ENCODE data around the gene POLR1A.
"Not testable (repeated sequence)": the region's sequence is repeated elsewhere in the genome, so short reads cannot be mapped to it uniquely, and the experiment has no call there.

POLR1A gene

DNA sequence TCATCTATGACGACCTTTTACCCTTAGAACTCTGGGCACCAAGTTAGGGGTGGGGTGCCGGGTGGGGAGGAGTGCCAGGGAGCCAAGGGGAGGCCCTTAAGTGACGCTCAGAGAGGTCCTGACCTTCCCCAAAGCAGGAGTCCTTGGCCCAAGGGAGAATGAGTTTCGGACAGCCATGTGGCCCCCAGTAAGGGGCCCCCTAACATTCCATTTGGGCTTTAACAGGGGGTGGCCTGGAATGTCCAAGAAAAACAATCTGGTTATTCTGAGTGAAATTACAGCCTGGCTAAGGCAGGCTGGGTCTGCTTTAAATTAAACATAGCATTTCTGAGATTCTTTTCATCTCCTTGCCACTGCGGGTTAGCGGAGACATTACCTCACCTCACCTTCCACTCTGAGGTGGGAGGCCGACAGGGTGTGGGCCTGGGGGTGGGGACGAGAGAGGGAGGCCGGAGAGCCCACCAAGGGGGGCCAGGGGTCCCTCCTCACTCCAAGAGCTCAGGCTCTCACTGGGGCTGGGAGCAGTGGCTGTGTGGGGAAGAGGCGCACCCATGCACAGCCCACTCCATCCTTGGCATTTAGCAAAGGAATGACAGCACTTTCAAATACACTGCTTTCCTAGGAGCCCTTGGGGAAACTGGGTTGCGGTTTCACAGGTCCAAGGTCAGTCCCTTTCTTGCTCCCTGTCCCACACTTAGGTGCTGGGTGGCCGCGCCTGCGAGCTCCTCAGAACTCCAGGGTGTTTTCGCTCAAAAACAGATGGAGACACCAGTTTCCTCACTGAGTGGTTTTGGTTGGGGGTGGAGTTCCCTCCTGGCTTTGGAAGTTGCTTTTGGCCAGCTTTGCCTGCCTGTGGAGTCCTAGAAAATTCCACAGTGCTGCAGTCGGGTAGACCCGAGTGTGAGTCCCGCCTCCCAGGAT is 107.4 kb downstream of the POLR1A start:
- no peak for DNase-seq (ENCODE audit: low read depth in 2 of 2)

DNA sequence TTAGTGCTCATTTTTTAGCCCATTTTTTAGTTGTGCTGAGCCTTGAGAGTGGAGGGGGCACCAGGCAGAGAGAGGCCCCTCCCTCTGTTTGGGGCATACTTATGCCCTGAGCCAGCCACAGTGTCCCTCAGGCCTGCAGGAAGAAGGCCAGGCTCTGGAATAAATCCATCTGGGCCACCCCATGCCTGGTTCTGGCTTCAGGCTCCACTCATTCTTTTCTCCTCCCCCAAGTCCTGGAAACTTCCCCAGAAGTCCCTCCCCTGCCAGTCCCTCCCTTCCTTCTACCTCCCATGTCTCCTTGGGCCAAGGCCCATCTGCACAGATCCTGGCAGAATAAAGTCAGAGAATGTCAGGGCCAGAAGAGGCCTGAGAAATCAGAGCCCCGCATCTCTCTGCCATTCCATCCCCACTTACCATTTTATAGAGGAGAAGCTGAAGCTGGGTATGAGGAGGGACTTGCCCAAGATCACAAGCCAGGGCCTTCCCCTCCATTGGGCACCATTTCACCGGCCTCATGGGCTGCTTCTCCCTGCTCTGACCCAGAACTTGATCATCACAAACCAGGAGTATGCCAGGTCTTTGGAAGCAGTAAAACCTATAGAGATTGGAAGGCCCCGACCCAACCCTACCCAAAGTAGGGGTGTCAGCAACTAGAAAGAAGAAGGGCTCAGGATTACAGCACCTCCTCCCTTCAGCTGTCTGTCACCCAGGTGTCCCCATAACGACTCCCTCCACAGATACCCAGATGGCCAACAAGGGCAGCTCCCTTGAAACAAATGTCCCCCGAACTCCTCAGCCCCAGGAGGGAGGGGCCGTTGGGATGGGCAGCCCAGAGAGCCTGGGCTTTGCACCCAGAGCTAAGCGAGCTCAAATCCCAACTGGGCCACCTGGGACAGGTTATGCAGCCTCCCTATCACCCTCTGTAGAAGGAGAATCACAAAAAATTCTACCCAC is 108.4 kb downstream of the POLR1A start:
- no peak for DNase-seq (ENCODE audit: low read depth in 2 of 2)

DNA sequence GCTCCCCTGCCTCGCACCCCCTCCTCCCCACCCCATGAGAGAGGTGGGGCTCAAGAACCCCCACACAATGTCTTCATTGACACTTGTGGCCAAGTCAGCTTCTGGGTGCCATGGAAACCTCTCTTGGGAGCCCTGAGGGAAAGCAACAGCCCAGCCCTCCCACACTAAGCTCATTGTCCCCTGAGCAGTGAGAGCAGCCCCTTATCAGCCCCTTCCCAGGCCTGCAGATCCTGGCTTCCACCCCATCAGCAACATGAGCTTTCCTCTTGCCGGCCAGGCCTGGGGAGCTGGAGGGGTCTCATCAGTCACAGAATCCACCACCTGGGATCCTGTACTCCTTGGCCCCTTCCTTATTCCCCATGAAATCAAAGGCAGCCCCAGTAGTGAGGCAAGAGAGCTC is 109.1 kb downstream of the POLR1A start:
- no peak for DNase-seq (ENCODE audit: low read depth in 2 of 2)

DNA sequence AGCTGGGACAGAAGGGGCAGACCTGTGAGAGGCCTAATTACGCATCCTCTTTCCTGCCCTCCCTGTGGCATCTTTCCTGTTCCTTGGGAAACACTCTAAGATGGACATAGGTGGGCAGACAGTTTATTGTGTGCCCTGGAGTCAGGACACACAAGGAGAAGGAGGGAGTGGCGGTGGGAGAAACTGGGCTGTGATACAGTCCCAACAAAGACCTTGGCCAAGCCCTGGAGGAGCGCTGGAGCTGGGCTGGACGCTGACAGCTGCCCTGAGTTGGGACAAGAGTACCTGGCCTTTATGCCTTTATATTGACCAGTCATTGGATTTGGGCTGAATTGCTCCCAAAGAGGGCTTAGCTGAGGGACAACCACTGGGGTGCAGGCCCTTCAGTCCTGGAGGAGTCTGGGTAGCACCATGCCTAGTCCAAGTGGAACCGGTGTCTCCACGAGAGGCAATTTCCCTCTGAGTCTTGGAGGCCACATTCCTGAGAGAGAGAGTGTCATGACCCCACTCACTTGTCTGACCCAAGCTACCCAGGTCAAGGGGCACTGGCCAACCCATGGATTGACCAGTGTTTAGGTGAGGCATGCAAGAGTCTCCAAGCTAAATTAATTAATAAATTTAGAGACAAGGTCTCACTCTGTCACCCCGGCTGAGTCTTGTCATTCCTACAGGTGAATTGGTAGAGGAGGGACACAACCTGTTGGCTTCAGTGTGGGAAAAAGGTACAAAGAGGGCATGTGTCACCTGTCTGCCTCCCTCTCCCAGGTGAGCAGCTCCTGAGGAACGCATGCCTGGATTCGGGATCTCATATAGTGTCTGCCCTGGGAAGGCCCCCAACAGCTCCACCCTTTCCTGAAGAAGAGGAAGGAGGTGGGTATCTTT is 109.8 kb downstream of the POLR1A start:
- DNase-seq (ENCODE audit: low read depth in 2 of 2), result no peak

DNA sequence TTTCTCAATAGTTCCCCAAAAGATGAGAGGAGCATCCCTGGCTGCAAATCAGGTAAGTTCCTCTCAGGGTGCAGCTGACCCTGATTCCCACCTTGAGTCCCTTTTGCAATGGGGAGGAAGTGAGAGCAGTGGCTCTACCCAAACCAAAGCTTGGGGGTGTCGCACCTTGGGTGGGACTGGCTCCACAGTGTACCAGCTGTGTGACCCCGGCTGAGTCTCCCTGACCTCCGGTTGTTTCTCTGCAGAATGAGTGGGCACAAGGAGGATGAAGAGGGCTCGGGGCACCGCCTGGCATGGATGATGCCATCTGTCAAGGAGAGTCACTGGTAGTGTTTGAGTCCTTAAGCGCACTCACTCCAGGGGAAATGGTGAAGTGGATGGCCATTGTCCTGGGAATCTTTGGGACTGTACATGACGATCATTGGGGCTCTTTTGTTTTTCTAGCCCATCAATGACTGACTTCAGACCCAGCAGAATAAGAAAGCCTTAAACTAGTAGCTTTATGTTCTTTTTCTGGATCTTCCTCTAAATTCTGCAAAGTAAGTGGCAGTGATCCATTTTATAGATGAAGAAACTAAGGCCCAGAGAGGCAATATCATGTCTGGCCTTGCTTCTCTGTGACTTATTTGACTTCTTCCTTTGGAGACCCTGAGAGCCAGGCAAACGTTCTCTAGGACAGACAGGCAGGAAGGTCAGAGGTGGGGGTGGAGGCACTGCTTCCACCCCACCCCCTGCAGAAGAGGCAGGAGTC is 110.6 kb downstream of the POLR1A start:
- DNase-seq (ENCODE audit: low read depth in 2 of 2), result no peak

DNA sequence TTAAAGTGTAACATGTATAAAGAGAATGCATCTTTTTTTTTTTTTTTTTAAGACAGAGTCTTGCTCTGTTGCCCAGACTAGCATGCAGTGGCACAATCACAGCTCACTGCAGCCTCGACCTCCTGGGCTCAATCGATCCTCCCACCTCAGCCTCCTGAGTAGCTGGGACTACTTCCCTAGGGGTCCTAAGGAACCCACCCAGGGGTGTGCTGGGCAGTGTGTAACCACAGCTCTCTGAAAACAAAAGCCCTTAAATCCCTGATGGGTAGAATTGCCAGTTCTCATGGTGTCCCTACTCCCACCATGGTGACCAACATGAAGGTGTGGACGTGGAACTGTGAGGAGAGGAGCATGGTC is 111.3 kb downstream of the POLR1A start:
- DNase-seq (ENCODE audit: low read depth in 2 of 2), result no peak

DNA sequence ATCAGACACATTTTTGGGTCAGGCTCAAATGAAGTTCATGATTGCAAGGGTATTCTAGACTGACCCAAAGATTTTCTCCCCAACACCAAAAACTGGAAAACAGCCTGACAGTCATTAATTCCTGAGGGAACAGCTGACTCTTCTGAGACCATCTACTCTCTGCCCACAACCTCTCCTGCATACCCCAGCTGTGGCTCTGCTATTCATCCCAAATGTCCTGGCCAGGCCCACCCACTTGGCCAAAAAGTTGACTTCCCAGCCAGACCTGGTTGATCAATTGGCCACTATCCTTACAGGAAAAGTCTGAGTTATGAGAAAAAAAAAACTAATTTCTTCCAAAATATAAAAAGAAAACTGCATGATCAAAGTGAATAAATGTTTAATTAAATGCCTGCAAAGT is 113.1 kb downstream of the POLR1A start:
- no peak for DNase-seq (ENCODE audit: low read depth in 2 of 2)

DNA sequence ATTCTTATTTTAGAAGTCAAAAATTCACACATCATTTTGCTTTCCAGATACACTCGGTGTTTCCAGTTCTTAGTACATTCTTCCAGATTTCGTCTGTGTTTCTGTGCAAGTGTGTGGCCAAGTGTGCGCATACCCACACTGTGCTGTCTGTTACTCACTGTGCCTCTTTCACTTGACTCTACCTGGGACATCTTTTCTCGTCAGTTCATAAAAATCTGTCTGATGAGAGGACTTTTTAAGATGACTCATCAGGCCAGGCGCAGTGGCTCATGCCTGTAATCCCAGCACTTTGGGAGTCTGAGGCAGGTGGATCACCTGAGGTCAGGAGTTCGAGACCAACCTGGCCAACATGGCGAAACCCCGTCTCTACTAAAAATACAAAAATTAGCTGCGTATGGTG is 113.6 kb downstream of the POLR1A start:
- not testable (repeated sequence) for DNase-seq (ENCODE audit: low read depth in 2 of 2)

DNA sequence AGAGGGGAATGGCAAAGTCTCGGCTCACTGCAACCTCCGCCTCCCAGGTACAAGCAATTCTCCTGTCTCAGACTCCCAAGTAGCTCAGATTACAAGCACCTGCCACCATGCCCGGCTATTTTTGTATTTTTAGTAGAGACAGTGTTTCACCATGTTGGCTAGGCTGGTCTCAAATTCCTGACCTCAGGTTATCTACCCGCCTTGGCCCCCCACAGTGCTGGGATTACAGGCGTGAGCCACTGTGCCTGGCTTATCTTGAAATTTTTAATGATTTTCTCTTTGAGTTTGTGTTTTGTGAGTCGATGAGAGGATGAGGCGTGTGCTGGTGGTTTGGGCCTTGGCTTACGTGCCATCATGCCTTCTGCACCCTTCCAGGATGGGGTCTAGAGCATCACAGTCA is 115.6 kb downstream of the POLR1A start:
- no peak for DNase-seq (ENCODE audit: low read depth in 2 of 2)

DNA sequence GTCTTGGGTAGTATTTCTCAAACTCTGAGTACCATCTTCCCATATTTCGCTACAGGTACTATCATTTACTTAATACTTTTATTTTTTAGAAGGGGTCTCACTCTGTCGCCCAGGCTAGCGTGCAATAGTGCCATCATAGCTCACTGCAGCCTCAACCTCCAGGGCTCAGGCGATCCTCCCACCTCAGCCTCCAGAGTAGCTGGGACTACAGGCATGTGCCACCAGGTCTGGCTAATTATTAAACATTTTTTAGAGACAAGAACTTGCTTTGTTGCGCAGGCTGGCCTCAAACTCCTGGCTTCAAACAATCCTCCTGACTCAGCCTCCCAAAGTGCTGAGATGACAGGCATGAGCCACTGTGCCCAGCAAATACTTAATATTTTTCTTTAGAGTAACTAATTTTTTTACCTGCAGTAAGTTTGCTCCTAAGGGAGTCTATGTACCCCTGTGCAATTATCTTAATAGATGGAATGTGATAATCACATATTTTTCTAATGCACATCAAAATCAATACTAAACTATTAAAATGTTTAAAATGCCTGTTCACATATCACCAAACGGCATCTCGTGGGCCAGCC is 116.3 kb downstream of the POLR1A start:
- no peak for DNase-seq (ENCODE audit: low read depth in 2 of 2)

DNA sequence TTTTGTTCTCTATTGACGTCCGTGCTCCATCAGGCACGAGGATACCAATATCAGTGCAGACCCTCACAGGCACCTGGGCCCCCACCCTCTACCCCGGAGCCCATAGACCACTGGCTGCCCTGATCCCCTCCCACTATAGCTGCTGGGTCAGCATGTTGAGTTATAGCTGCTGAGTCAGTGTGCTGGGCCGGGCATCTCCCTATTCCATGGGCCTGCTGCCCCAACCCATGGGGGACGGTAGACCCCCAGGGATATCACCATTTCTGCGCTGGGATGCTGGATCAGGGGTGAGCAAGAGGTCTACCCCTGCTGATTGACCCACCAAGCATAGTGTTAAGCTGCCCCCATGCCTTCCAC is 116.8 kb downstream of the POLR1A start:
- DNase-seq (ENCODE audit: low read depth in 2 of 2), result no peak

- no peak for DNase-seq (ENCODE audit: low read depth in 2 of 2)
These were observed 117.3 kb downstream of the POLR1A start for GRCh38 chr2:85988175-85988913.

DNA sequence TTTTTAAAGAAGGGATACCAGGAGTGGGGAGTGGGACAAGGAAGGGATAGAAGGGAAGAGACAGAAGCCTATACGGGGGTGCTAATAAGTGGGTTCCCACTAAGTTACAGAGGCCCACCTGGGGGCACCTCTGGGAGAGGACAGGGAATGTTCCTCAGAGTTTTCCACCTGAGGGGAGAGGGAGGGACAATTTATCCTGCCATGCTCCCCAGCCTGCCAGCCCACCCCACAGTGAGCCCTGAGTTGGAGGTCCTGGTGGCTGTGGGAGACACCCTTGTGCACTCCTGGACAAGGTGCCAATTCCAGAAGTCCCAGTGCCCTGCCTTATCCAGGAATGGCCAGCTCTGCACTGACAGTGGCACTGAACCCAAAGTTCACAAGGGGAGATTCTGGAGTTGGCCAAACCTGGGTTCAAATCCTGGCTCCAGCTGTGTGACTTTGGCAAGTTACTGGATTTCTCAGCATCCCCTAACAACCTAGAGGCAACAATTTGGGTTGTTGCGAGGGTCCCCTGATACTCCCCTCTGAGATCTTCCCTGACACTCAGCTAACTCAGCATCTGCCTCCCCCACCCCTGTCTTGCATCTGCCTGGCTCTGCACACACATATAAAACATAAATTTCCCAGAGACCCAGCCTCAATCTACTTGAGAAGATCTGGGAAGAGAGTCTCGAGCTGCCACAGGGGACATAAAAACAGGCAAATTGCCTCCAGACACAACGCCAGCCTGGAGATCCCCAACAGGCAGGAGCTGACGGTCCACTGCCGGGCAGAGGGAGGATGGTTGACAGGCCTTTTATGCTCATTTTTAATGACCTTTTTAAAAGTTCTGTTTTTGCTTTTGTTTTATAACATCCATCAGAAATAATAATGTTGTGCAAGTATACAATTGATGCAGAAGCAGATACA is 118.2 kb downstream of the POLR1A start:
- no peak for DNase-seq (ENCODE audit: low read depth in 2 of 2)

- no peak for DNase-seq (ENCODE audit: low read depth in 2 of 2)
These were observed 119.6 kb downstream of the POLR1A start for GRCh38 chr2:85986121-85986520.

DNA sequence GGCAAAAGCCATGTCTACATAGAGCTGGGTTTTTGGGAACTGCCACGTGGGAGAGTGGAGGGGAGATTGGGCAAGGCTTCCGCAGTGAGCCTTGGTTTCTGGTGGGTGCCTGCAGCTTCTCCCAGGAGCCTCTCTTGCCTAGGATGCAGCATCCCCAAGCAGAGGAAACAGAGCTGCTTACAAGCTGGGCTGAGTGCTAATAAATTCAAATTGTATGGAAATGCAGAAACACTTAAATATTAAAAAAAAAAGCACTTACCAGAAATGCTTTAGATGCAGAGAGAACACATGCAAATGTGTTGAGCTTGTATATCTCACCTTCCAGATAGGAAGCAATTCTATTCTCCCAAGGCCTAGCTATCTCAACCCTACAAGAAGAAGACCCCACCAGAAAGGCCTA is 120.9 kb downstream of the POLR1A start:
- DNase-seq (ENCODE audit: low read depth in 2 of 2), result no peak

- no peak for DNase-seq (ENCODE audit: low read depth in 2 of 2)
These were observed 121.9 kb downstream of the POLR1A start for GRCh38 chr2:85983766-85984165.

DNA sequence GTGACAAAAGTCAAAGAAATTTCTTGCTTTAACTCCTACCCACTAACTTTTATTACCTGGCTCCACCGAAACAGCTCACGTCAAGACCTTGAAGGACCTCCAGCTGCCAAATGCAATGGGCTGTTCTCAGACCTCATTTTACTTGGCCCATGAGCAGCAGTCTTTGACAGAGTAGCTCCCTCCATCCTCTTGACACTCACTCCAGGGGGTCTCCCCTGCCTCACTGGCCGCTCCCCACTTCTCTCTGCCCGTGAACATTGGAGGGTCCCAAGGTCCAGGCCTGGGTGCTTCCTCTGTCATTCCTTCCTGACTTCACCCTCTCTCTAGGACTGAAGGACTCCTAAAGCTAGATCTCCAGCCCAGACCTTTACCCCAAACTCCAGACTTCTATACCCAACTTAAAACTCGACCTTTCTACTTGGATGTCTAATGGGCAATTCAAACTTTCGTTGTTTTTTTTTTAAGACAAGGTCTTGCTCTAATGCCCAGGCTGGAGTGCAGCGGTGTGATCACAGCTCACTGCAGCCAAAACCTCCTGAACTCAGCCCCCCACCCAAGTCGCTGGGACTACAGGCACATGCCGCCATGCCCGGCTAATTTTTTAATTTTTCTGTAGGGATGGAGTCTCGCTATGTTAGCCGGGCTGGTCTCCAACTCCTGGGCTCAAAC is 124.0 kb downstream of the POLR1A start:
- no peak for DNase-seq (ENCODE audit: low read depth in 2 of 2)

All from stimulated activated CD8-positive, alpha-beta memory T cell treated with anti-CD3 and anti-CD28 coated beads, Interleukin-7, amount 100 ng/mL, for 4 hours (primary cell).